Stimulated activated CD4-positive, alpha-beta T cell treated with anti-CD3 and anti-CD28 coated beads, Interleukin-1b, Interleukin-23, amount 100 ng/mL, for 48 hours (primary cell): ENCODE results near the gene COL25A1.
"Not testable (repeated sequence)": the region's sequence is repeated elsewhere in the genome, so short reads cannot be mapped to it uniquely, and the experiment has no call there.

Experiments used
- DNase-seq: peaks from one replicate; pipeline ENCODE4 v3.0.0-alpha.2; 2020

The COL25A1 gene

DNA sequence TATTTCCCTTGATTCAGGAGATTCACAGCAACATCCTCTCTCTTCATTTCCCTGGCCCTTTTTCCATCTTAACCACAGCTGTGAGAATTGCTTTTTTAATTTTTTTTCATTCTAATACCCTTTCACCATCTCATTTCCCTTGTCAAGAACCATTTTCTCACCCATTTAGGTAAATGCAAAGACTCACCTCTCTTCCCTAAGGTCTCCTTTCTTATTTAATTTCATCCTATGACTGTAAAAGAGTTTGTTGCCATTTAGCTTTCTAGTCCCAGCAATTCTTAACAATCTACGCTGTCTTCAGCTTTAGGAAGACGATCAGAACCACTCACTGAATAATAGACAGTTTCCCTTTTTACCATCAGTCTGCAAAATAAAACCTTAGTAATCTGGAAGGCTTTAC lies 298.5 kb downstream of the COL25A1 start:
- no peak for DNase-seq

DNA sequence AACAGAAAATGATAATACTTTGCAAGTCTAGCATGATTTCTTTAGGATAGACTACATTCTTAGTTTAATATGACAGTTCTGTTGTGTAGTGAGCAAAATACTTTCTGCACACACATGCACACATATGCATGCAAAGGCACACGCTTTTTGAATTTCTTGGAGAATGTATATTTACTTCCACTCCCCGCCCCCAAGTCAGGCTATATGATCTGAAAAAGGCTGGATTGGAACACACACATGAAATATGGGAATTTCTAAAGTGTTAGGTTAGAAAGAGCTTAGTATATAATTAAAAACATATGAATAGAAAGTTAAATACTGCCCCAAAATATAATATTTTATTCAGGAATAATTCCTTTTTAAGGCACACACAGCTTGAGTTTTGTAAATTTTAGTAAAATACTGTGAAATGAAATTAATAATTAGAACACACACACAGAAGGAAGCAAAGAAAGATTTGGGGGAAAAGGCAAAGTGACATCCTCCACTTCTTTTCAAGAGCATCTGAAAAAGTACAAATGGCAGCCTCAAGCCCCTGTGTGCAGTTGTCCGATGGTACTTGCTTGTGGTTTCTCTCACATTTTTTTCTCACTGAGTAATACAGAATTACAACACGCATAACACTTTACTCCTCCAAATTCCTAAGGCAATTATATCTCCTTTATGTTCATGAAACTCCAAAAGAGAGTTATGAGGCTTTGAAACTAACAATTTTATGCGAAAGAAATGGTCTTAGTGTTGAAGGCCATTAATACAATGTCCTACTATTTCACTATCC lies 310.7 kb downstream of the COL25A1 start:
- no peak for DNase-seq

DNA sequence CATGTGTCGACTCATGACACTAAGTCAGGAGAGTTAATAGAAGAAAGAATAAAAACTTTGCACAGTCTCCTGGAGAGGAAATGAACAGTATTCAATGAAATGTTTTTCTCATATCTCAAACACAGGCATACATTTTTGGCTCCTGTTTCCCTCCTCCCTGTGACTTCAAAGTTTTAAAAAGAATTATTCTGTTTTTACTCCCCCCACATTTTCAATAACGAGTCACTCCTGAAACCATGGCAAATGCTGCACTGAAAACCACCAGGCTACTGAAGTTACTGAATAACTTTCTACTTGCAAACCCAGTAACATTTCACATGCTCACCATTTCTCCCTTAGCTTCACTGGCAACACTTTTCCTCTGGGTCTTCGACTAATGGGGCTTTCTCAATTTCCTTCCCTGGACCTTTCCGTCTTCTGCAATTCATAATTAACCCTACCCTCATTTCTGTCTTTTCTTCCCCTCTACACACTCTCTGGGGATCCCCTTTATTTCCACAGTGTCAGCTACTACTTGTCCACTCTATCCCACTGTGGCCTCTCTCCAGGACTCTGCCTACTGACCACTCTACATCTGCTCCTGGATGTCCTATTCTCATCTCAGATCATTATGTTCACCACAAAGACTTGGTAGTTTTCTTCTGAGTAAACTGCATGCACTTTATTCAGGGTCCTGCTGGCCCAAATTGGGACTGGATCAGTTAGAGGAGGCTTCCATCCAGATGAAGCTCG lies 313.8 kb downstream of the COL25A1 start:
- no peak for DNase-seq

DNA sequence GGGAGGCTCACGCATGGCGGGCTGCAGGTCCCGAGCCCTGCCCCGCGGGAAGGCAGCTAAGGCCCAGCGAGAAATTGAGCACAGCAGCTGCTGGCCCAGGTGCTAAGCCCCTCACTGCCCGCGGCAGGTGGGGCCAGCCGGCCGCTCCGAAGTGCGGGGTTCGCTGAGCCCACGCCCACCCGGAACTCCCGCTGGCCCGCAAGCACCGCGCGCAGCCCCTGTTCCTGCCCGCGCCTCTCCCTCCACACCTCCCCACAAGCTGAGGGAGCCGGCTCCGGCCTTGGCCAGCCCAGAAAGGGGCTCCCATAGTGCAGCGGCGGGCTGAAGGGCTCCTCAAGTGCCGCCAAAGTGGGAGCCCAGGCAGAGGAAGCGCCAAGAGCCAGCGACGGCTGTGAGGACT lies 318.0 kb downstream of the COL25A1 start:
- not testable (repeated sequence) for DNase-seq

DNA sequence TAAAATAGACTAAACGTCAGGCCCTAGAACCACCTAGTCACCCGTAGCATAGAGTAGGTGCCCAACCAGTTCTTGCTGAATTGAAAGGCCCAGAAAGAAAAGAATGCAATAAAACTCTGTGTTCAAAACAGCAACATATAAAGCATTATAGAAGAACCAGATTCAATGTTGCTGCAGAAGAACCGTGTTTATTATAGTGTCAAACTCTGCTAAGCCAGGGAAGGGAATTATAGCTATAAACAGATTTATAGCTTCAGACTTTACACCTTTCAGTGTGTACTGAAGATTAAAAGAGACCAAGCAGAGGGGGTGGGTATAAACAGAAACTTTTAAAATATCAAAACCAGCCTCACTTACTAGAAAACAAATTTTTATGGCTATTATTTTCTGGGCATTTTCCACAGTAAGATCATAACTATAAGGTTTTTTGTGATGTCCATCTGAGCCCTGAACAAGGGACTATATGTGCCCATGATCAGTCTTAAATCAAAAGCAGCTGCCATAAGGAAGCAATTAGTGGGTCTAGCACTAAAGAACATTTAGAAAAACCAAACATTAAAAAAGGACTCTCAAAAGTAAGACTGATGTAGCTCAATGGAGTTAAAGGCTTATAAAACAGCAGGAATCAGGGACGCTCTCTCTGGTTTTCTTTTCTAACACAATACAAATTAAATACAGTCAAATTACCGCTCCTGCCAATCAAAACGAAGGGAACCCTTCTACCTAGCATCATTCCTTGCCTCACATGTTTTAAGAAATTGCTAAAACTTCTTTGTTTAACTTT lies 319.9 kb downstream of the COL25A1 start:
- DNase-seq, result no peak

DNA sequence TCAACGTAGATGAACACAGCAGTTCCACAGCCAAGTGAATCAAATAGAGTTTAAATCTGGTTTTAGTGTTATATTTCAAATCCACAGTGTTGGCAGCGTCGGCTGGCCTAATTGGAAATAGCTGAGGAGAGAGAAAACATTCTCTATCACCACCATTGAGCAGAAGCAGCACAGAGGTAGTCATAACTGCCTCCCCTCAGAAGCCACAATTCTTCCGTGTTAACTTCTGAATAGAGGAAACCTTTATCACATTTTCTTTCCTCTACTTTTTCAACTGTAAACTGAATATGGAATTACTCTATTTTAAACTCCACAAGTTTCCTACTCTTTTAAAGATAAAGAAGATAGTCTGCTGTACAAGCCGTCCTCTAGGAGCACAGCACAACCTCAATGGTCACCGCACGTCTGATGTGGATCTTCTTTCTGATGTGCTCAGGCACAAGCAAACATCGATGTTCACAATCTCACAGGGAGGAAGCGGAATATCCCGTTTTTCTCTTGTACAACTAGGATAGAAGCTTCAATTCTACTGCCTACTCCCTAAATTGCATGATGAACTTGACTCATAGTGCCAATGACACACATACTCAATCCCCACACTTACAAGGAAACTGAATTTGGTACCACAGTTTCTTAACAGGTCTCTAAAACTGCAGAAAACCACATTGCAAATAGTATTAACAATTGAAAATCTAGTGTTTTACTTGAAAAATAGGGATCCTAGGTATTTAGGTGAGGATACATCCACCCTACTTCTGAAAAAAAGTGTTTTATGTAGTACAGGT lies 321.8 kb downstream of the COL25A1 start:
- DNase-seq, result no peak

DNA sequence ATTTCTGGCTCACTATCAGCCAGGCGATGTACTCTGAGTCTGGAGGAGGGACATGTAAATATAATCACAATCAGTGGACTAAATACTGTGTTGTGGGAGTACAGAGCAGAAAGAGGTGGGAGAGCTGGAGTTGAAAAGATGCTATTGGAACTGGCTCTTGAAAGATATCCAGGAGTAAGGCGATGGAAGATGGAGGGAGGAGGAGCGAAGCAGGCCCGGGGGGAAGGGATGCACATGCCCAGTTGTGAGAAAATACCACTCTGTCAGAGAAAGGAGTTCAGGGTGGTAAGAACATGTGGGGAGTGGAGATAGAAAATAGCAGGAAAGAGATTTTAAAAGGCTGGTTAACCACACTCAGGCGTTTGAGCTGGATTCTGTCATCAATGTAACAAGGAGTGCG lies 322.7 kb downstream of the COL25A1 start:
- DNase-seq, result no peak

DNA sequence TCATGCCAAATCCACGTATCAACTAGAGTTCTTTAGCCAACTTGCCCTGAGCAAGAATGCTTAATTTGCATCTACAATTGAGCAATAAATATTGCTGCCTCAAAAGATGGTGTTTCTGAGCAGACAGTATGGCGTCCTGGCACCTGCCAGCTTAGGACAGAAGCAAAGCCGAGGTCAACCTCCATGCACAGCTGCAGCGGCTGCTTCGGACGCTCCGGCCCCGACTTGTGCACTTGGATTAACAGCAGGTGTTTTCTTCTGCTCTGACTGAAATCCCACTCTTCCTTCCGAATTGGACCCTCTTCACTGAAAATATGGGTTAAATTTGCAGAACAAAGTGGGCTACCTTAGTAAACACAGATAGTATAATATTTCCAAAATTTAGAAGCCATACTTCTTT lies 324.4 kb downstream of the COL25A1 start:
- DNase-seq, result no peak

DNA sequence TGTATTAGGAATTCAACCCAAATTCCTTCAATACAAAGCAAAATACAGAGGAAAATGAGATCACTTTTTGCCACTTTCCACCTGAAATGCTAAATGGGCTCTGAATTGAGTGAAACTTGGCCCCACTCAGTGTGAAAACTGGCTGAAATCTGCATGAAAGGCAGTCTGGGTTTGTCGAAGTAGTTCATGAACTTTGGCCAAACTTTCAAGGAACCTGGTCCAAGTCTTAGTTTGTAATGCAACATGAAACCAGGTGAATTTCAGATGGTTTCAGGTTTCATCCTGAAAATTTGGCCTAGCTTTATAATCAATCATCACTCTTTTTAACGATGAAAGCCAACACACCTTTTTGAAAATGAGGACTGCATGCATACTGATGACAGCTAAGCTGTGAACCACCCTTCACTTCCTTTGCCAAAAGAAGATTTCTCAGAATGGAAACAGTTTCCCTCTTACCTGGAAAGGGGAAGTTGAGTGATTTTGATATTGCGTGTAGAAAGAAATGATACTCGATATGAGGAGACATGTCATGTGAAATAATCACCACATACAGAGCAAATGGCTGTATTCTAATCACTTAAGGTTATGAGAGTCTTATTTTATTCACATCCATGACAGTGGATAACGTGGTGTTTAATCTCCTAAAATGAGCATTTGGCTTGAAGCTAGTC lies 329.7 kb downstream of the COL25A1 start:
- no peak for DNase-seq

DNA sequence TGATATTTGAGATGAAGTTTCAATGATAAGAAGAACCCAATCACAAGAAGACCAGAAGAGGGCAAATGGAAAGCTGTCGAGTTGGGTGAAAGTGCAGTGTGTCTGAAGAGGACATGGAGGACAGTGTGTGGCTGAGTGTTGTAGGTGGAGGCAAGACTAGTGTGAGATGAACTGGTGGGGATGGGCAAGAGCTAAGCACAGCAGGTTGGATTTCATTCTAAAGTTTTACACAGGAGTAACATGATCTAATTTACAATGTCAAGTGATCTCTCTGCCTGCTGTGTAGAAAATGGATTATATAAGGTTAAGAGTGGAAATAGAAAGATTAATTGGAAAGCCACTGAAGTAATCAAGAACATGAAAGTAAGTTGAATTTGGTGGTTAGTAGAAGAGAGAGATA lies 331.0 kb downstream of the COL25A1 start:
- no peak for DNase-seq

DNA sequence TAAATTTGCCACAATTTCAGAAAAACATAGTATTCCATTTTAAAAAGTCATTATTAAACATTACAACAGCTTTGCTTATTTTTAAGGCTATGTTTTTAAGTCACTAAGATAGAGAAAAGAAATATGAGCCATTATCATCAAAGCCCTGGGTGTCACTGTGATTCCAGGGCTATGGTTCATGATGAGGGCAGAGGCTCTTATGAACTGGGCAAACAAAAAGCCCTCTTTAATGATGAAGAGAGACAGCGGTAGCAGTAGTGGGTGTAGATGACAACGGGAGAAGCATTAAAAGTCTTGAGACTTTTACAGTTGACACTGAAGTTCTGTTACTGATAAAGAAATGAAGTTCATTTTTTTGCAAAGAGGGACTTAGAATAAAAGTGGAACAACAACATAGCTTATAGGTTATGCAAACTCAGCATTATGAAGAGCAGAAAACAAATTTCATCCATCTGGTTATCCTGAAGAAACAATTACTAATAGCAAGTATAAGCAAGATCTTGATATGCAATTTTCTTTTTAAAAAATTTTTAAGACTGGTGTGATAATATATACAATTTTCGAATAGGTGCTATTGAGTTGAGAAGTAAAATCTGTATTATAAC lies 336.9 kb downstream of the COL25A1 start:
- no peak for DNase-seq

DNA sequence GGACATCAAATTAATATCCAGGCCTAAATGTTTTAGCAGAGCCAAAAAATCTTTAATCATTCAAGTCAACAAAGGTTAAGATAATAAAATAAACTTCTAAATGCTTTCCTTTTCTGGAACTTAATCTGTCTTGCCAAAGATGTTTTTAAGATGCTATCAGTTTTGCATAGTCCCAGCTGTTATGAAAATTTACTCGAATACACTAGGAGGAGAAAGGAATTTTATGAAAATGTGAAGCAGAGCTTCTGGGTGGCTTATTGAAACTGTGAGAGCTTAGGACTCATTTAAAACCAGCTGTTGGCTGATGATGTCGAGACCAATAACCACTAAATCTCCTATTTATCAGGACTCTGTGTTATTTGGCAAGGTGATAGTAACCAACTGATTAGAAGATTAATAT lies 337.4 kb downstream of the COL25A1 start:
- DNase-seq, result no peak

DNA sequence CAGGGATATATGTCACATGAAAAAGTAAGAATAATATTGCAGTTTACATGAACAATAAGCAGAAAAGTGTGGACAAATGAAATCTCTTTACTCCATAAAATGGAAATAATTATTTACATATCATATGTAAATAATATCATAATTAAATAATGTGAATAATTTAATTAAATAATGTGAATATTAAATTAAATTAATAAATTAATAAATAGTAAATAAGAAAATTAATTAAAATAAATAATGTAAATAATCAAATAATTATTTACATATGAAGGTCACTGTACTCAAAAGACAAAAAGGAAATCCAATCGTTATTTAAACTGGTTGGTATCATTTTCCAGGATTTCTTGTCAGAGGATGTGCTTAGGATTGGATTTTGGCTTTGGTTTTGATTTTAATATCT lies 338.5 kb downstream of the COL25A1 start:
- no peak for DNase-seq

DNA sequence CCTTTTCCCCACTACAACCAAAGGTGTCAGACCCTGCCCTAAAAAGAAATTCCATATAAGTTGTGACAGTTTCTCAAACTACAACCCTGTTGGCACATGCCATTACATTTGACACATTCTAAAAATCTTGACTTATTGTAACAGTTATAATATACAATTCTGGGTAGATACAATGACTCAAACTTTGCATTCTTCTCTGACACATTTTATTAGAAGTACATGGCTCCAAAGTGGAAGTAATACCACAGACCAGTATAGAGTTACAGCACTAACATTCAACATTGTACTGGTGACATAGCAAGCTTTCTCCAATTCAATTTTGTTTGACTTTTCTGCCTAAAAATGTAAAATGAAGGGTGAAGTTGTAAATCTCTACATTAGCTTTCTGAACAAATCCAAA lies 343.0 kb downstream of the COL25A1 start:
- DNase-seq, result no peak

DNA sequence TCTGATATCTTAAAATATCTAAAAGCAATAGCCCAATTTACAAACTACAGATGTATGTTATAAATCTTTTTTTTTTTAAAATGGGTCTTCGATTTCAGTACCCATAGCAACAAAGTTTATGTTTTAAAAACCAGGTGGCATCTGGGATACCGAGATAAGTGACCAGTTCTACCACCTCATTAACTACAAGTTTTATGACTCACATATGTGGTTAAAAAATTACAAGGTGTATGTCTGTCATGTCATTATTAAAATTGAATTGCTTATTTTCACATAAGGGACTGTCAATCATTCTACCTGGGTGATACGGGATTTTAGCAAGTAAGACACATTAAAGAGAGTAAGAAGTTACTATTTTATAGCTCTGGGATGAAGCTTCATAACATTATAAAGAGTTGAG lies 347.6 kb downstream of the COL25A1 start:
- DNase-seq, result no peak

DNA sequence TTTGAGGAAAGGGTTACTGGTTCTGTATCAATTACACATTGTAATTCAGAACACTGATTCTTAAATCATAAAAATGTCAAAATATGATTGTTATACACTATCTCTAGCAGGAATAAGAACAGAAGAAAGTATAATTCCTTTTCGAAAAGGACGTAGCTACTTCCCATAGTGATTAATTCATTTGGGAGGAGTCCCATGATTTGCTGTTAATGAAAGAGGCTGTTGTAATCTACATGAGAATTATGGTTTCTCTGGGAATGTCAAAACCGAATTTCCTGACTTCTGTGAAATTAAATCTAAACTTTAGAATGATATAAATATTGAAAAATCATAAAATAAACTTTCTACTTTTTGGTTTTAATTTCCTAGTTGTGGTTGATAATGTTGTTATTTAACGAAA lies 348.5 kb downstream of the COL25A1 start:
- no peak for DNase-seq

DNA sequence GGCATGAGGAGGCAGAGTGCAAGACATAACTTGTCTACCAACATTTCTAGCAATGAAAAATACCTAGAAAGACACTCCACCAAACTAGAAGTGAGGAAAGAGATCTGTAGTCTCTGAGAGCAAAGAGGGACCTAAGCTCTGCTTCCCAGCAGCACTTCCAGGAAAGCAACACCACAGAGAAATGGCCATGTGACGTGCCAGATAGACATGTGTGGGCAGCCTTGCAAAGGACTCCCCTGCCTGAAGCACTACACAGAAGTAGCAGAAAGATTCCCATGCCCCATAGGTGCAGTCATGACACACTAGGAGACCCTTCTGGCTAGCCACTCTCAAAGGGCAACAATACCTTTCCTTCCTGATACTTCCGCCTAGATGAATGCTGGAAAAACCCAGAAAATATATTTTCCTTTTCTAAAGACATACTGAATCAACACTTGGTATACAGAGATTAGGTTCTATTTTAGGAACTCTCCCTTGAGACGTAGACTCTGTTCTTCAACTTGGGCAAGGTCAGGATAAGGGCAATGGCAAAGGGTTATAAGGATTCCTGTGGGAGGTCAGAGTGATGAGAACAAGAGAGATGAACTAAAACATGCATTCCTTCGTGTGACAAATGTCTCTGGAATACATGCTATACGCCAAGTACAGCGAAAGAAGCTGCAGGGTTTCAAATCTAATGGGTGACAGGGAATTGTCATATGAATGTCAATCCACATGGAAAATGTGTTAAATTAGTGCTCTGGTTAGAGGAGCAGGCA lies 352.1 kb downstream of the COL25A1 start:
- DNase-seq, result no peak

DNA sequence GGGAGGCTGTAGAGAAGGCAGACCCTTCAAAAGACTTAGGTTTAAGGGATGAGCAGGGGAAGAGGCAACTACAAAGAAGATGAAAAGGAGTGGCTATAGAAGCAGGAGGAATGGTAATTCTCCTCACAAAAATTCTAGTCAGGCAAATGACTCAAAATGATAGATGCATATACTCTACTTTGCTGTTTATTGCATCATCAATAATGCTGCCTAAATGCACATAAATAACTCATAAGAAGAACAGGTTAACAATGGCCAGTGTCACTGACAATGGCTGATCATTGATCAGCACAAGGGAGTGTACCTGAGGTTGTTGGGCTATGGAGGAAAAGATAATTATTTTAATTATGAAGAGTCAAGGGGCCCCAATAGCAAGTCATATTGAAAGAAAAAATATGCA lies 354.9 kb downstream of the COL25A1 start:
- no peak for DNase-seq

DNA sequence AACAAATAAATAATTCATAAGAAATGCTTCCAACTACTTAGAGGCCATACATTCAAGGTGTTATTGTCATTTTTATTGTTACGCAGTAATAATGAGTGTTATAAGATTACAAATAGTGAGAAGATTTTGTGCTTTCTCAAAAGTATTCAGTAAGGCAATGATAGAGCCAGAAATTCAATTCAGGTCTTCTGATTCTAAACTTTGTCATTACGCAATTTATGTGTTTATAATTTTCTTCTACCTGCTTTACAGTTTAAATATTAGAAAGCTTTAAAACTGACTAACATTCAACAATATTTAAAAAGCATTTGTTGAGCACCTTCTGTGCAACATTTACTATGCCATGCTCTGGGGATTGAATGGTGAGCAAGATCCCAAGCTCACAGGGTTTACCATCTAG lies 356.2 kb downstream of the COL25A1 start:
- DNase-seq, result no peak

DNA sequence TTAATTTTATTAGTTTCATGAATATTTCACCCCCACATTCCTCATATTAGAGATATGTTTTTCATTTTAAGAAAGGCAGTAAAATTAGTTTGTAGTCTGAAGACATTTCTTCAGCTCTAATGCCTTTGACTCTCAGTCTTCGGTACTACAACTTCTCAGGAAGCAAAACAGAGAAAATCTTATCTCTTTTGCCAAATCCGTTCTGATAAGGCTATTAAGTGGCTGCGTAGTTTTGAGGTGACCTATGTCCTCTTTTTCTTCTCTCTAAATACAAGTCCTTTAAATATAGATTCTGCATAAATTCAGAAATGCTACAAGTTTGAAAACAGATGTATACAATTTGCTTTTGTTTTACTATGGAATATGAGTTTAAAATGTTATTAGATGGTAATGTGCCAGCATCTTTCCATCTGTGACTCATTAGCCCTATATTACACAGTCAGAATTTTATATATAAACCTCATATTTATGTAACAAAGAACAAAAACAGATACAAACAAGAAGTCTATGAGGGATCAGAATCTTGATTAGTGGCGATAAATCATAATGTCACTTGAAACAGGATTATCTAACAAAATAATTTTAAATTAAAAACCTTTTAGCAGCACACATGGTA lies 358.4 kb downstream of the COL25A1 start:
- no peak for DNase-seq

DNA sequence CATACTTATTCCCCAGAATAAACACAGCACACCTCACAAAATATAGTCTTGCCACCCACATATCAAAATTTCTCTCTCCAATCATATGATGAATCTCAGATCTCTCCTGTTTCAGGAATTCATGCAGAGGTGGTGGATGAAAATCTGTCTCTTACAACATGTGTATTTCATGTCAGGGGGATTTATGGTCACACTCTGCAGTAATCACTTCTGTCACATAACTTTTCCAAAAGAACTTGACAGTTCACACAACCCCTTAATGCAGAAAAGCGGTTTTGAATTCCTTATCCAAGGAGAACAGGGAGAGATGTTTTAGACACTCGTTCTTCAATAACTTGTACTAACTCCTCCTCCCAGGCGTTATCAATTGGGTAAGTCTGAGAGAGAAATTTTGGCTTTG lies 359.1 kb downstream of the COL25A1 start:
- no peak for DNase-seq
